ENCODE measurements around the gene PARVB. TPM values are rescaled to one million over a fixed set of nuclear protein-coding genes. Genes with fewer than 3 reads are reported as not detected.

The PARVB gene
- 23.3 TPM for total RNA-seq

GRCh38 chr22:44024288-44024921, at the start of gene PARVB:
PARVB (plus strand) TSS chr22:44024302; CDS start chr22:44024340, 38 bp downstream.
- Histone ChIP-seq H3K4me3 (ENCODE audit: low read length) (peak within 1 kb of the TSS; percentile 39), H3K4me1 (ENCODE audit: insufficient read depth, low read length) (peaks cover 36% of the 10 kb centered on the region), H3K27me3 (ENCODE audit: insufficient read depth, low read length) (no peaks in the 10 kb centered on the region), H3K9me3 (ENCODE audit: low read depth, low read length) (no peaks in the 10 kb centered on the region)

GRCh38 chr22:43975041-43975440, 49.1 kb upstream of the PARVB start:
- Histone ChIP-seq H3K4me1 (ENCODE audit: insufficient read depth, low read length) (no peaks in the 10 kb centered on the region), H3K27me3 (ENCODE audit: insufficient read depth, low read length) (no peaks in the 10 kb centered on the region), H3K4me3 (ENCODE audit: low read length) (no peak overlapping the region), H3K9me3 (ENCODE audit: low read depth, low read length) (no peaks in the 10 kb centered on the region)

GRCh38 chr22:43976861-43977795, 47.0 kb upstream of the PARVB start:
- Histone ChIP-seq H3K9me3 (ENCODE audit: low read depth, low read length) (no peaks in the 10 kb centered on the region), H3K4me1 (ENCODE audit: insufficient read depth, low read length) (no peaks in the 10 kb centered on the region), H3K27me3 (ENCODE audit: insufficient read depth, low read length) (no peaks in the 10 kb centered on the region), H3K4me3 (ENCODE audit: low read length) (no peak overlapping the region)

- Histone ChIP-seq H3K4me3 (ENCODE audit: low read length) (no peak overlapping the region), H3K9me3 (ENCODE audit: low read depth, low read length) (no peaks in the 10 kb centered on the region), H3K27me3 (ENCODE audit: insufficient read depth, low read length) (no peaks in the 10 kb centered on the region), H3K4me1 (ENCODE audit: insufficient read depth, low read length) (no peaks in the 10 kb centered on the region)
Measured at GRCh38 chr22:43978558-43978957, 45.5 kb upstream of the PARVB start.

- H3K9me3 ChIP-seq (ENCODE audit: low read depth, low read length): no peaks in the 10 kb centered on the region
- H3K4me3 ChIP-seq (ENCODE audit: low read length): no peak overlapping the region
- no peaks in the 10 kb centered on the region for H3K27me3 ChIP-seq (ENCODE audit: insufficient read depth, low read length)
- H3K4me1 ChIP-seq (ENCODE audit: insufficient read depth, low read length): no peaks in the 10 kb centered on the region
Measured at GRCh38 chr22:43980579-43980978, 43.5 kb upstream of the PARVB start.

GRCh38 chr22:43980996-43981395, 43.1 kb upstream of the PARVB start:
- no peaks in the 10 kb centered on the region for H3K4me1 ChIP-seq (ENCODE audit: insufficient read depth, low read length)
- H3K4me3 ChIP-seq (ENCODE audit: low read length): no peak overlapping the region
- no peaks in the 10 kb centered on the region for H3K27me3 ChIP-seq (ENCODE audit: insufficient read depth, low read length)
- no peaks in the 10 kb centered on the region for H3K9me3 ChIP-seq (ENCODE audit: low read depth, low read length)

GRCh38 chr22:43983808-43984207, 40.3 kb upstream of the PARVB start:
- Histone ChIP-seq H3K4me1 (ENCODE audit: insufficient read depth, low read length) (no peaks in the 10 kb centered on the region), H3K9me3 (ENCODE audit: low read depth, low read length) (no peaks in the 10 kb centered on the region), H3K4me3 (ENCODE audit: low read length) (no peak overlapping the region), H3K27me3 (ENCODE audit: insufficient read depth, low read length) (no peaks in the 10 kb centered on the region)

- Histone ChIP-seq H3K4me1 (ENCODE audit: insufficient read depth, low read length) (no peaks in the 10 kb centered on the region), H3K4me3 (ENCODE audit: low read length) (no peak overlapping the region), H3K27me3 (ENCODE audit: insufficient read depth, low read length) (no peaks in the 10 kb centered on the region), H3K9me3 (ENCODE audit: low read depth, low read length) (no peaks in the 10 kb centered on the region)
Measured at GRCh38 chr22:43985532-43985931, 38.6 kb upstream of the PARVB start.

- Histone ChIP-seq H3K27me3 (ENCODE audit: insufficient read depth, low read length) (no peaks in the 10 kb centered on the region), H3K4me1 (ENCODE audit: insufficient read depth, low read length) (peaks cover 2% of the 10 kb centered on the region), H3K4me3 (ENCODE audit: low read length) (no peak overlapping the region), H3K9me3 (ENCODE audit: low read depth, low read length) (no peaks in the 10 kb centered on the region)
Measured at GRCh38 chr22:43988116-43988820, 35.8 kb upstream of the PARVB start.

- H3K4me3 ChIP-seq (ENCODE audit: low read length): no peak overlapping the region
- no peaks in the 10 kb centered on the region for H3K9me3 ChIP-seq (ENCODE audit: low read depth, low read length)
- peaks cover 4% of the 10 kb centered on the region for H3K4me1 ChIP-seq (ENCODE audit: insufficient read depth, low read length)
- H3K27me3 ChIP-seq (ENCODE audit: insufficient read depth, low read length): no peaks in the 10 kb centered on the region
Measured at GRCh38 chr22:43988960-43989359, 35.1 kb upstream of the PARVB start.

GRCh38 chr22:43990044-43990443, 34.1 kb upstream of the PARVB start:
- Histone ChIP-seq H3K4me3 (ENCODE audit: low read length) (no peak overlapping the region), H3K9me3 (ENCODE audit: low read depth, low read length) (no peaks in the 10 kb centered on the region), H3K27me3 (ENCODE audit: insufficient read depth, low read length) (no peaks in the 10 kb centered on the region), H3K4me1 (ENCODE audit: insufficient read depth, low read length) (peaks cover 5% of the 10 kb centered on the region)

GRCh38 chr22:43991316-43992020, 32.6 kb upstream of the PARVB start:
- Histone ChIP-seq H3K27me3 (ENCODE audit: insufficient read depth, low read length) (no peaks in the 10 kb centered on the region), H3K4me3 (ENCODE audit: low read length) (no peak overlapping the region), H3K9me3 (ENCODE audit: low read depth, low read length) (no peaks in the 10 kb centered on the region), H3K4me1 (ENCODE audit: insufficient read depth, low read length) (peaks cover 19% of the 10 kb centered on the region)

- Histone ChIP-seq H3K4me3 (ENCODE audit: low read length) (no peak overlapping the region), H3K9me3 (ENCODE audit: low read depth, low read length) (no peaks in the 10 kb centered on the region), H3K27me3 (ENCODE audit: insufficient read depth, low read length) (no peaks in the 10 kb centered on the region), H3K4me1 (ENCODE audit: insufficient read depth, low read length) (peaks cover 26% of the 10 kb centered on the region)
Measured at GRCh38 chr22:43992331-43992821, 31.7 kb upstream of the PARVB start.

GRCh38 chr22:43993072-43993760, 30.9 kb upstream of the PARVB start:
- Histone ChIP-seq H3K4me3 (ENCODE audit: low read length) (no peak overlapping the region), H3K27me3 (ENCODE audit: insufficient read depth, low read length) (no peaks in the 10 kb centered on the region), H3K9me3 (ENCODE audit: low read depth, low read length) (no peaks in the 10 kb centered on the region), H3K4me1 (ENCODE audit: insufficient read depth, low read length) (peaks cover 26% of the 10 kb centered on the region)
